Activated CD4-positive, alpha-beta T cell treated with anti-CD3 and anti-CD28 coated beads, Interleukin-2, Interleukin-4, amounts not matched to agents 100 ng/mL and 50 ng/mL, durations not matched to agents 16 hours and 8 hours (primary cell): ENCODE measurements around the gene FBXO30.

Source experiments
- DNase-seq: peaks from one replicate; pipeline ENCODE4 v3.0.0-alpha.2; 2020; ENCODE audit warnings: low spot score

Gene FBXO30, protein sequence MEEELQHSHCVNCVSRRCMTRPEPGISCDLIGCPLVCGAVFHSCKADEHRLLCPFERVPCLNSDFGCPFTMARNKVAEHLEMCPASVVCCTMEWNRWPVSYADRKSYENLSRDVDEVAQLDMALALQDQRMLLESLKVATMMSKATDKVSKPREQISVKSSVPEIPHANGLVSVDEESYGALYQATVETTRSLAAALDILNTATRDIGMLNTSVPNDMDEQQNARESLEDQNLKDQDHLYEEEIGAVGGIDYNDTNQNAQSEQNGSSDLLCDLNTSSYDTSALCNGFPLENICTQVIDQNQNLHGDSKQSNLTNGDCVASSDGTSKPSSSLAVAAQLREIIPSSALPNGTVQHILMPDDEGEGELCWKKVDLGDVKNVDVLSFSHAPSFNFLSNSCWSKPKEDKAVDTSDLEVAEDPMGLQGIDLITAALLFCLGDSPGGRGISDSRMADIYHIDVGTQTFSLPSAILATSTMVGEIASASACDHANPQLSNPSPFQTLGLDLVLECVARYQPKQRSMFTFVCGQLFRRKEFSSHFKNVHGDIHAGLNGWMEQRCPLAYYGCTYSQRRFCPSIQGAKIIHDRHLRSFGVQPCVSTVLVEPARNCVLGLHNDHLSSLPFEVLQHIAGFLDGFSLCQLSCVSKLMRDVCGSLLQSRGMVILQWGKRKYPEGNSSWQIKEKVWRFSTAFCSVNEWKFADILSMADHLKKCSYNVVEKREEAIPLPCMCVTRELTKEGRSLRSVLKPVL

DNA sequence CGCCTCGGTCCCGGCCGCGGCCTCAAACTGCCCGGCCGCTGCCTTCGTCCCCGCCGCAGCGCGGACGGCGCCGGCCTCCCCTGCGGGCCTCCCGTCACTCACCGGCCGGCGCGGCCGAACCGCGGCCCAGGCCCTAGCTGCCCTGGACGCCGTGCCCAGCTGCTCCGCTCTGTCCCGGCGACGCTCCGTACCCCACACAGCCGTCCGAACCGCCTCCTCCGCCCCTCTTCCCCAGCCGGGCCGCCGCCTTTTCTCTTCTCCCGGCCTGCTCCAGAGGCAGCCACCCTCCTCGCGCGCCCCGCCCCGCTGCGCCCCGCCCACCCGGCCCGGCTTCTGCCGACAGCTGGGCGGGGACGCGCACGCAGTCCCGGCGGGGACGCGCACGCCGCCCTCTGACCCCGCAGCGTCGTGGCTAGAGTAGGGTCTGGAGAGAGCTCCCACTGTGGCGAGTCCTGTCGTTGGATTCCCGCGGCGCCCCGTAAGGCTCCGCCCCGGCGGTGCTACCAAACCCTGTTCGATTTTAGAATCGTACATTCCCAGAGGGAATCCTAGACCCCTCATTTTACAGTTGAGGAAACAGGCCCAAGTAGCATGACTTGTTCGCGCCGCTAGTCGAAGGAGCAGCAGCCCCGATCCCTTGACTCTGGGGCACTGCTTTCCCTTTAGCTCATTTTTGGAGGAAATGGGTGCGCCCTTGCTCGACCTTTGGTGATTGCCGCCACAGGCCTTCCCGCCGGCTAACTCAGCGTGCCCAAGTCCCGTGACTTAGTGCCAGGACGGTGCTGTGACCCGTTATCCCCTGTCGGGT lies at the start of gene FBXO30:
Gene FBXO30 (minus strand): TSS at position 295 of the 808 bp plus-strand sequence. CDS start 8,390 bp downstream, outside the sequence.
- DNase-seq: peak; percentile 84

DNA sequence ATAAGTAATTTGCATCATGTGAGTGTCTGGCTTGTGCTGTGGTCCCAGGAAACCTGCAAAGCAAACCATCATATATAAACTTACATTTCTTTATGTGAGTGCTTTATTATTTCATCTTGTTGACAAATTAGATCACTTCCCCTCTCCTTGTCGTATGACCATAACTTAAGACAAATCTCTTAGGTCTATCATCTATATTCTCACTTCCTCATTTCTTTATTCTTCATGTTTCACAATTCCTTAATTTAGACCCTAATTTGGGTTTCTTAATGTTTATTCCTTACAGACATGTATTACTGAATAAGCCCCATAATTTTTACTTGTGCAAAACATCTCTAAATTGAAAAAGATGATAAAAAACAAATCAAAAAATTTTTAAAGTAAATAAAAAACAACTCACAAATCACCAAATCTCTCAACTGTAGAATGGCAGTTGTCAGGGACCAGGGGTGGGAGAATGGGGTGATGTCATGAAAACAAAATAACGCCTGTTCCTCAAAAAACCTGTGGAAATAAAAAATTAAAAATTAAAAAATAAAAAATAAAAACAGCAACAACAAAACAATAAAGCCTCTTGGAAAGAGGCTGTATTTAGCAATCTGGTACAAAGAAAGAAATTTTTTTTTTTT lies 49.5 kb upstream of the FBXO30 start:
- no peak for DNase-seq

DNA sequence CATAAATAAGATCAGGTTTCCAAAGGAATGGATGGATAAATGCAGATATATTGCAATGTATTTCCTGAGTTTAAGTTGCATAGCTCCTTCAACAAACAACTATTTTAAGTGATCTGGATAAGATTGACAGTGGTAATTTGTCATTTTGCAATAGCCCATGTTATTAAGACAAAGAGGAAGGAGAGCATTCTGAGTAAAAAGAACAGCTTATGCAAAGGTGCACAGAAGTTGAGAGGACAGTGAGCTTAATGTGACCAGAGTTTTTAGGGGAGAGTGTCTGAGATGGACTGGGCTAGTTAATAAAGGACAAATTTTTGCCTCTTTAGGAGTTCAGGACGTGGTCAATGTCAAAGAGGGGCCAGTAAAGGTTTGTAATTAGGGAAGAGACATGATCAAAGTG lies 48.8 kb upstream of the FBXO30 start:
- no peak for DNase-seq

DNA sequence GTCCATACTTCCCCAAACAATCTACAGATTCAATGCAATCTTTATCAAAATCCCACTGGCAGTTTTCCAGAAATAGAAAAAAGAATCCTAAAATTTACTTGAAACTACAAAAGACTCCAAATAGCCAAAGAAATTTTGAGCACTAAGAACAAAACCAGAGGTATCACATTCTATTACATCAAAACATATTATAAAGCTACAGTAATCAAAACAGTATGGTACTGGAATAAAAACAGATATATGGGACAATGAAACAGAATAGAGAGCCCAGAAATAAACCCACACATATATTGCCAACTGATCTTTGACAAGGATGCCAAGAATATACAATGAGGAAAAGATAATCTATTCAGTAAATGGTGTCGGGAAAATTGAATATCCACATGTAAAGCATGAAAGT lies 46.0 kb upstream of the FBXO30 start:
- DNase-seq: no peak

DNA sequence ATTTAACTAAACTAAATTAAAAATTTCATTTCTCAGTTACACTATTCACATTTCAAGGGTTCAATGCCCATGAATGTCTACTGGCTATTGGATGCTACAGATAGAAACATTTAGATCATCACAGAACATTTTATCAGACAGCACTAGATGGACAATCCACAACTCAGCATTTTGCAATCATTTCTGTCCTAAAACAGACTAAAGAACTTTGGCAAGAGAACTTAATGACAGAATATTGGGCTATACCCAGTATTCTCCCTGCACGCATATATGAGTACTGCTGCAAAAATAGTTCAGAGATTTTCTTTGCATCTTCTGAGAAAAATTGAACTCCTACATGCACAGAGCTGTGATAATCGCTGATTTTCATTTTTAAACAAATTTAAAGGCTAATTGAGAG lies 36.1 kb upstream of the FBXO30 start:
- no peak for DNase-seq

DNA sequence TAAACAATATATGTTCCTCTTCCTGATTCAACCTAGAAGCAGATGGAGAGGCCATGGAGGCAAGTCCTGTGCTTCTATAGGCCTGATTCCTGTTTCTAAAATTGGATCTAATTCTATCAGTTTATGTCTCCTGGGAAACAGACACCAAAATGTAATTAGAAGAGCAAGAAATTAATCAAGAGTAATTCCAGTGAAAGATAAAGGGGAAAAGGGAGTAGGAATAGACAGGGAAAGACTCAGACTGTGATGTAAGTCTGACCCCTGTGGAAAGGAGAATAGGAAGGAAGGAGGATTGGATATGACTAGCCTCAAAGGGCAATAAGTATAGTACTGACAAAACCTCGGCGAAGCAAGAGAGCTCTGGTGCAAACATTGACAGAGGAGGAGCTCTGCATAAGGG lies 33.9 kb upstream of the FBXO30 start:
- no peak for DNase-seq

DNA sequence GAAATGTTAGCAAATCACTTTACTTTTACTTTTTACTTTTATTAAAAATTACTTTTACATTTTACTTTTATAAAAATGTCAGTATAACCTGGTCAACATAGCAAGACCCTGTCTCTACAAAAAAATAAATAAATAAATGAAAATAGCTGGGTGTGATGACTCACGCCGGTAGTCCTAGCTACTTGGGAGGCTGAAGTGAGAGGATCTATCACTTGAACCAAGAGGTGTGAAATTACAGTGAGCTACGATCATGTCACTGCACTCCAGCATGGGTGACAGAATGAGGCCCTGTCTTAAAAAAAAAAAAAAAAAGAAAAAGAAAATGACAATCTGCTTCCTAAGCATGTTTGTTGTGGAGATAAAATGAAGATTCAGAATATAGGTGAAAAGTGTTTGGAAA lies 31.0 kb upstream of the FBXO30 start:
- no peak for DNase-seq

DNA sequence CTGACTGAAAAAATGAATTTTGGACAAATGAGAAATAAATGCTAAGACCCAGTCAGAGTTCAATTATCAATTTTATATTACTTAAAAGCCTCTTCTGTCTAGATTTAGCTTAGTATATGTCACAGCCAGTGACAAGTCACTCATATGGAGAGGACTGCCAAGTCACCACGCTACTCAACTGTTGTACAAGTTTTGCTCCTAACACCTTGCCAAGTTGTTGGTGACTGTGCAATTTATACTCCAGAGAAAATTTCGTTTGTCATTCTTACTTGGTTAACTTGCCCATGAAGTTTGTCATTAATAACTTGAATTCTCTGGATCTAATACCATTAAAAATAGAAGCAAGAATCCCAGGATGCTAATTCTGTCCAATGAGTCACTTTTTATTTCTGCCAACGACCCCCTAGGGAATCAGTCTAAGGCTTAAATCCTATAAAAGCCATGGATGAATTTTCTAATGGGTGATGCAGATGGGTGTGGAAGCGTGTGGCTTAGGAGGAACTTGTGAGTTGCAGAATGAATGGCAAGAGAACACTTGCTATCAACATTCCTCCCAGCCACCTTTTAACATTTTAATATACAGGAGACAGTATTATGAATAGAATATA lies 30.4 kb upstream of the FBXO30 start:
- DNase-seq: no peak

DNA sequence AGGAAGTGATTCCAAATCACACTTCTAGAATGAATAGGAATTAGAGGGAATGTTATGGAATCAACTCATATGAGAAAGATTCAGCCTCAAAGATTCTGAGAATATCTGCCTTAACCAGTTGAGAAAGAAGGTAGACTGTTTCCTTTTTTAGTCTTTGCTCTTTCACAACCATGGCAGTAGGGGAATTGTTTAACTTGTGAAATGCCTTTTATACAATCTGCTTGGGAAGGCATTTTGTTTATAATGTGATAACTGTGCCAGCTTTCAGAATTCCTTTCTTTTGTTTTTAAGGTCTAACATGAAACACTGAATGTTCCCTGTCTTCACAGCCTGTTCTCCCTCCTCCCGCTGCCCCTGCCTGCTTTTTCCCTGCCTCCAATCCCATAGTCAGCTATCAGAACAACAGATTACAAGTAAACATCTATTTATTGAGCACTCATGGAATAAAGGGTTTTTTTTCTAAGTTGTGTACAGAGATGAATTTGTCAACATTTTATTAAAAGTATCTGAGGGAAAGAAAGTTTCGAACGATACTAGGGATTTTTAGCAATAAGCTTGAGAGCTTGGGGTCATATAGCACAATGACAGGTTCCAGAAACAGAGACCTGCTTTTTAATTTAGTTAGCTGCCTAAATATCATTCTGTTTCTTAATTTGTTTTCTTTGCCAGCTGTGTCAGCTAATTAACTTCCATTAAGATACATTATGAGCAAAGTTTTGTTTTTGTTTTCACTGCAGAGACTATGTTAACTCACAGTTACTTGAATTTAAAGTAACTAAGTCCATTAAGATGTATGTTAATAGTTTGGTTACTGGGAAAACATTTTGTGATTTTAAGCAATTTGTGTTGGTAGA lies 28.3 kb upstream of the FBXO30 start:
- DNase-seq: no peak

DNA sequence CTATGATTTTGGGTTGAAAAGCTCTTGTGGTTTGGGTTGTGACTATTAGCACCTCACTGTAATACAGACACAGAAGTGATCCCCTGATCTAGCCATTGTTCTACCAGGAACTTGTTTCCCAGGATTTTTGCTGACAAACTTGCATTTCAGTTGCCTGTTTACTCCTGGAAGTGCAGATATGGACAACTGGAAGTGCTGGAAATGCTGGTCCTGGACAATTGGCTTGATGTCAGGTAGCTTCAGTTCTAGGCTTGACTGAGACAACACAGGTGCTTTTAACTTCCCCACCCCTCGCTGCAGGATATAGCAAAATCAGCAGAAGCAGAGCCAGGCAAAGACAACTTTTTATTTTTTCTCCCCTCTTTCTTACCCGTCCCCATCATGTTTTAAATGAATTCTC lies 27.1 kb upstream of the FBXO30 start:
- no peak for DNase-seq

DNA sequence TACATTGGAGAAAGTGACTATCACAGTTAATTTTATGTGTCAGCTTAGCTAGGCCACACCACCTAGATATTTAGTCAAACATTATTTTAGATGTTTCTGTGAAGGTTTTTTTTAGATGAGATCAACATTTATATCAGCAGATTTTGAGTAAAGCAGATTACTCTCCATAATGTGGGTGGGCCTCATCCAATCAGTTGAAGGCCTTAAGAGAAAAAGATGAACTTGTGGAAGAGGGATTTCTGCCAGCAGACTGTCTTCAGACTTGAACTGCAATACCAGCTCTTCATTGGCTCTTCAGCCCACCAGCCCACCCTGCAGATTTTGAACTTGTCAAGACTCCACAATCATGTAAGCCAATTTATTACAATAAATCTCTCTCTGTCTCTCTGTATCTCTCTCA lies 25.1 kb upstream of the FBXO30 start:
- no peak for DNase-seq

DNA sequence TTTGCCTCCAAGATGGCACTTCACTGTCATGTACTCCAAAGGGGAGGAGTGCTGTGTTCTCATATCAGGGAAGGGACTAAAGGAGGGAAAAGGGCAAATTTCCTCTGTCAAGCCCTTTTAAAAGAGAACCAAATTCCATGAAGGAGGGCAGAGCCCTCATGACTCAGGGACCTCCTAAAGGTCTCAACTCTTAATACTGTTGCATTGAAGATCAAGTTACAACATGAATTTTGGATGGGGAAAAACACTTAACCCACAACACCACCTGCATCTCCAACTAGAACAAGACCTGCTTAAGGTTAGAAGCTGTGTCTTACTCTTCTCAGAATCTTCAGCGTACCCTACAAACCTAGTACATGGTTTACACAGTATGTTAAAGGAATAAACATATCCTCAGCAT lies 23.7 kb upstream of the FBXO30 start:
- DNase-seq: no peak

DNA sequence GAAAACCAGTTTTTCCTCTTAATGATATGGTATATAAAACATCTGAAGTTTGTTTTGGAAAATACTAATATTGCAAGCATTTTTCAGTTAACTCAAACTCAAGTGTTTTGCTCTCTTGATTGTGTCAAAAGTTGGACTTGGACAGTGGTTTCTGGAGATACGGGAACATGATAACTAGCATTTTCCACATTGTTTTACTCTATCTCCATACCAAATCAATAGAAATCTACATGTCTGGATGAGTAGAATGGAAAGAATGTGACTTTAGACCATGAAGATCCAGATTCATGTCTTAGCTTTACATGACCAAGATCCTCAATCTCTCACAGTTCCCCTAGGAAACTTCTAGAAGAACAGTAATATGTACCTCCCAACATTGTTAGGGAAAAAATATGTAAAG lies 22.2 kb upstream of the FBXO30 start:
- no peak for DNase-seq

DNA sequence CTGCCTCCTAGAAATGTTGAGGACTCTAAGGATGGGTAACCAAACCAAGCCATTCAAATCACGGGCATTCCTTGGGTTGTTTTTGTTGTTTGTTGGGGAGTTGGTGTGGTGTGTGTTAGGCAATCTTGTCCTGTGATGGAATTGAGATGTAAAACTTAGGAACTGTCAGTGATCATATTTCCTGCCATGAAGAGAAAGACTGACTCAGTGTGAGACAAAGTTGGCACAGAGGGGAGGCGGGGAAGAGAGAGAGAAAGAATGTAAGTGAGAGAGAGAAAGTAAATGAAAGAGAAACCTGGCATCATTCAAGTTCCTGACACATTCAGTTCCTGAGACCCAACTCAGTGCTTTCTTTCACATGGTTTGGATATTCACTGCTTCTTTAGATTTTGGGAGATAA lies 21.6 kb upstream of the FBXO30 start:
- DNase-seq: peak; percentile 37

DNA sequence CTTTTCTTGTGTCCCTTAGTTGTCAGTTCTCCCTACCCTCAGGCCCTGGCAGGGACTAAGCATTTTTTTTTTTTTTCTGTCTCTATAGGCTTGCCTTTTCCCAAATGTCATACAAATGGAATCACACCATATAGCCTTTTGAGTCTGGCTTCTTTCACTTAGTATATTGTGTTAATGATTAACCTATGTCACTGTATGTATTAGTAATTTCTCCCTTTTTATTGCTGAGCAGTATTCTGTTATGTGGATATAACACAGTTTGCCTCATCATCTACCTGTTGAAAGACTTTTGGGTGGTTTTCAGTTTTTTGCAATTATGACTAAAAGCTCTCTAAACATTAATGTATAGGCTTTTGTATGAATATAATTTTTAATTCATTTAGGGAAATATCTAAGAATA lies 16.0 kb upstream of the FBXO30 start:
- DNase-seq: no peak

DNA sequence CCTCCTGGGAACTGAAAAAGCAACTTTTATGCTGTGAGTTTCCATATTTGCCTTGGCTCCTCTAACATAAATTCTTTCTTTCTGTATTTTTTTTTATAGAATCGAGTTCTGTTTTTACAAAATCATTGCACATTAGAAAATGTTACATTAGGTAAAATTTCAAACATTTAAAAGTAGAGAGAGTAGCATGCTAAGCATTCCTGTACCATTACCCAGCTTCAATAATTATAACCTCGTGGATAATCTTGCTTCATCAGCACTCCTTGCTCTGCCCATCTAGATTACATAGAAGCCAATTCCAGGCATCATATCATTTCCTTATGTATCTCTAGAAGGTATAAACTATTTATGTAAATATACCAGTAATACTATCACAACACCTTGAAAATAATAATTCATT lies 15.4 kb upstream of the FBXO30 start:
- DNase-seq: no peak

DNA sequence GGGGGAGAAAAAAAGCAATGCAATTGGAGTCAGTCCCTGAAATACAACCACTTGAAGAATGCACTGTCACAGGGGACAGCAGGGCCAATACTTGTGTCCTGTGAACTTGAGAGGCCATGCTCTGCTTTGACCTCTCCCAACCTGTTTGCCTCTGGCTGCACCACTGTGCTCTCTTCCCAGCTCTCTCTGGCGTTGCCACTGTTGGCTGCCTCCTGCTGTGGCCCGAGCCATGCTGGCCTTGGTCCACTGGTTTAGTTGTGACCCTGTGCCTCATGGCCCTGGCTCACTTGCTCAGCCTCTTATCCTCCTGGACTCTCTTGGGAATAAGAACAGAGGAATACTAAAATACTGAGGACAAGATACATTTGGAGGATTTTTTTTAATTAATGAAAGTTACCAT lies 14.5 kb upstream of the FBXO30 start:
- DNase-seq: no peak

DNA sequence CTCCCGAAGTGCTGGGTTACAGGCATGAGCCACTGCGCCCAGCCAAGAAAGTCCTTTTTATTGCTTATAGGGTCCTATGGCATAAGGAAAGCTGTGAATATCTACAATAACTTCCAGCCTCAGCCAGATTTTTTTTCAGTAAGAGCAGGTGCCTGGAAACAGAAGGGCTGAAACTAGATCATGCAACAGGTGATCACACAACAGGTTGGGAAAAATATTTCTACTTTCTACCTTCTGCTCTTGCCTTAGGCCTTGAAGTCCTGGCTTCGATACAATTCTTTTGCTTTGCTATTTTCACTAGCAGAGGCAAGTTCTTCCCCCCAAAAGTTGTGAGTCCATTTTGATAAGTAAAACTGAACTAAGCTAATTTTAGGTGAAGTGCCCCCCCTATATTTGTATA lies 9.7 kb upstream of the FBXO30 start:
- no peak for DNase-seq

DNA sequence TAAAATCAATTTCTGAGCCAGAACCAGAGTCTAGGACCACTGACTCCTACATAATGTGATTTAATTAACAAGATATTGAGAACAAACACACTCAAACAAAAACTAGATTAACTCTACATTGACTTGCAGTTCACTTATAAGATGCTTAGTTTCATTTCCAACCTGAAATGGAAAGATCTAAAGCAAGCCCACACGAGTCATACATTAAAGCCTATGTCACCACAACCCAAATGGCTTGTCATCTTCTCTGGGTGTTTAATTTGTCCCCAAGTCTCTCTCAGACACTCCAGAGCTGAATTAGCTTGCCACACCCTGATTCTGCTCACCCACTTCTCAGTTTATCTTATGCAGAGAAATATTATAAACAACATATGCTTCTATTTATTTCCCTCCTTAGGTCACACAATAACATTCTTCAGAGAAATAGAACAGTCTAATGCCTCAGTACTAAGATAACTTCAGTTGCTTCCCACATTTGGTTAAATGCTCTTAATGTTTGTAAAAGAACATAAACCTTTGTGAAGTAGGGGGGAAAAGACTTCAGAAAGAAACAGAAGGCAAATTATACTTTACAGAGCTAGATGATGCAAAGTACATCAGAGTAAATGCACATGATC lies 8.8 kb upstream of the FBXO30 start:
- DNase-seq: no peak

DNA sequence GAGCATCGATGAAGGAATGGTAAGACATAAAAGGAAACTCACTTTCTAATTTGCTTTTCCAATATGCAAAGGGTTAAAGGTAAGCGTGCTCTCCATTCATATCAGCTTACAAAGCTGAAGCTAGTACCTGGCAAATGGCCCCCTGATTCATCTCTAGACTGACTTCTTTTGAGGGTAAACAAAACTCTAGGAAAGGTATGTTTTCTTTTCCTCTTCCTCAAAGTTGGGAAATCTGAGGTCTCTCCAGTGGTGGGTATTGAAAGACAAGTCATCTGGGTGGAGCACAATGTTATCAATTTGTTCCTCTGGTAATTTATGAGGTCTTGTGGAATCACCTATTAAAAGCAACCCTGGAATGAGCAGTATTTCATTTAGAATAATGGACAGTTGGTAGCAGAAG lies 7.9 kb upstream of the FBXO30 start:
- DNase-seq: no peak
